Peyer's patch (tissue), 4 donors: ENCODE measurements around the gene TOM1L2.

Source experiments
- POLR2A ChIP-seq, 2 donors: fragments of 450-650 bp; IDR thresholded peaks; one replicate each; pipeline ENCODE4 v1.5.1; 2017; ENCODE audit warnings: antibody characterized with exemption in 2 of 2, mild to moderate bottlenecking in 2 of 2, moderate library complexity in 2 of 2
- TF ChIP-seq, protein P1 (sequence below), 6 experiments: fragments of 450-650 bp in 4 of 6; fragments of 200-600 bp in 2 of 6; sonication (generic) in 1 of 6; IDR thresholded peaks; one replicate each; pipeline ENCODE4 v1.5.1; 2017 to 2019; ENCODE audit warnings: antibody characterized with exemption in 6 of 6, mild to moderate bottlenecking in 3 of 6, moderate library complexity in 1 of 6

DNA sequence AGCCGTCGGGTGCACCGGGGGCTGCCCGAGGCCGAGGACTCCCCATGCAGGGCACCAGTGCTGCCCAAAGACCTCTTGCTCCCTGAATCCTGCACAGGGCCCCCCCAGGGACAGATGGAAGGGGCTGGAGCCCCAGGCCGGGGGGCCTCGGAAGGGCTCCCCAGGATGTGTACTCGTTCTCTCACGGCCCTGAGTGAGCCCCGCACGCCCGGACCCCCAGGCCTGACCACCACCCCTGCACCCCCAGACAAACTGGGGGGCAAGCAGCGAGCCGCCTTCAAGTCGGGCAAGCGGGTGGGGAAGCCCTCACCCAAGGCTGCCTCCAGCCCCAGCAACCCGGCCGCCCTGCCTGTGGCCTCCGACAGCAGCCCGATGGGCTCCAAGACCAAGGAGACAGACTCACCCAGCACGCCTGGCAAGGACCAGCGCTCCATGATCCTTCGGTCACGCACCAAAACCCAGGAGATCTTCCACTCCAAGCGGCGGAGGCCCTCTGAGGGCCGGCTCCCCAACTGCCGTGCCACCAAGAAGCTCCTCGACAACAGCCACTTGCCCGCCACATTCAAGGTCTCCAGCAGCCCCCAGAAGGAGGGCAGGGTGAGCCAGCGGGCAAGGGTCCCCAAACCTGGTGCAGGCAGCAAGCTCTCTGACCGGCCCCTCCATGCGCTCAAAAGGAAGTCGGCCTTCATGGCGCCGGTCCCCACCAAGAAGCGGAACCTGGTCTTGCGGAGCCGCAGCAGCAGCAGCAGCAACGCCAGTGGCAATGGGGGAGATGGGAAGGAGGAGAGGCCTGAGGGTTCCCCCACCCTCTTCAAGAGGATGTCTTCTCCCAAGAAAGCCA, 176.0 kb downstream of the TOM1L2 start:
- TF ChIP-seq, protein P1, sequence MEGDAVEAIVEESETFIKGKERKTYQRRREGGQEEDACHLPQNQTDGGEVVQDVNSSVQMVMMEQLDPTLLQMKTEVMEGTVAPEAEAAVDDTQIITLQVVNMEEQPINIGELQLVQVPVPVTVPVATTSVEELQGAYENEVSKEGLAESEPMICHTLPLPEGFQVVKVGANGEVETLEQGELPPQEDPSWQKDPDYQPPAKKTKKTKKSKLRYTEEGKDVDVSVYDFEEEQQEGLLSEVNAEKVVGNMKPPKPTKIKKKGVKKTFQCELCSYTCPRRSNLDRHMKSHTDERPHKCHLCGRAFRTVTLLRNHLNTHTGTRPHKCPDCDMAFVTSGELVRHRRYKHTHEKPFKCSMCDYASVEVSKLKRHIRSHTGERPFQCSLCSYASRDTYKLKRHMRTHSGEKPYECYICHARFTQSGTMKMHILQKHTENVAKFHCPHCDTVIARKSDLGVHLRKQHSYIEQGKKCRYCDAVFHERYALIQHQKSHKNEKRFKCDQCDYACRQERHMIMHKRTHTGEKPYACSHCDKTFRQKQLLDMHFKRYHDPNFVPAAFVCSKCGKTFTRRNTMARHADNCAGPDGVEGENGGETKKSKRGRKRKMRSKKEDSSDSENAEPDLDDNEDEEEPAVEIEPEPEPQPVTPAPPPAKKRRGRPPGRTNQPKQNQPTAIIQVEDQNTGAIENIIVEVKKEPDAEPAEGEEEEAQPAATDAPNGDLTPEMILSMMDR (IDR thresholded peaks at IDR 0.05), result no peak
- TF ChIP-seq POLR2A (IDR thresholded peaks at IDR 0.05), result no peak
